ENCODE results near the gene JPH4. TPM values are rescaled to one million over a fixed set of nuclear protein-coding genes. Genes with fewer than 3 reads are reported as not detected.

JPH4 gene
- total RNA-seq, 1 experiment from 2014 or later = 6.8 TPM

DNA sequence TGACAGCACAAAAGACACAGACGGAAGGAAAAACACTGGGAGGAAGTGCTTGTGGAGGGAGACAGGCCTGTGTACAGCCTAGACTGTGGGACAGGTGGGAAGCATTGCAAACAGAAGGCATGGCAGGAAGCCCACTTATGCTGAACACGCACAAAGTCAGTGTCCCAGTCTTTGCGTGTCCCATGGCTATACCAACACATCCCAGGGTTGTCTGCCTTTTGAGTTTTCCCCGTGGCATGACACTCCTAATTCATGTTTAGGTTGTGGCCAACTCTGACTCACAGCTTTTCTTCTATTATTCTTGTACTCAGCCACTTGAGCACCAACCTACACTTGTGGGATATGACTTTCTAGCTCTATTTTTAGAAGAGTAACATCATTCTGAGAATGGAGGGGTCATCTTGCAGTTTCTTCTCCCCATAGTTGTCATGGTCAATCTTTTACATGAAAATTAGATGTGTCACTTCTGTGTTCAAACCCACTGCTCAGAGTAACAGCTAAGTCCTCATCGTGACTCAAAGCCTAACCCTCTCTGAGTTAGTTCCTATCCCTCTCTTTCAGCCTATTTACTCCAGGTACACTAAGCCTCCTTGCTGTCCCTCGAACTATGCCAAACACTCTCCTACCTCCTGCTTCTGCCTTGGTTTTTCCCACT, 27.5 kb upstream of the JPH4 start:
- H3K14ac ChIP-seq (ENCODE audit: insufficient read depth, low read length) = no peak overlapping the region
- Mint-ChIP-seq H3K9me3 (peaks cover 2 to 35% of the 10 kb centered on the region in 2 experiments; a peak in 4 of 5 replicates), H3K4me1 (no peaks in the 10 kb centered on the region), H3K36me3 (ENCODE audit: insufficient read depth in 1 of 3, low read depth in 3 of 3) (no peaks in the 10 kb centered on the region), H3K4me3 (no peak overlapping the region), H3K27me3 (ENCODE audit: low read depth) (peaks cover 7% of the 10 kb centered on the region; the same call in 1 of the 2 replicates), H3K27ac (no peak overlapping the region)
- H3T11ph ChIP-seq (ENCODE audit: low read length) = no peak overlapping the region
- no peak overlapping the region for H2BK5ac ChIP-seq (ENCODE audit: insufficient read length, low read length)
- no peak overlapping the region for H2BK20ac ChIP-seq (ENCODE audit: low read depth, low read length, poor library complexity, severe bottlenecking)
- H3K9ac ChIP-seq (ENCODE audit: extremely low read depth, insufficient read length, low read length) = no peak overlapping the region
- H2BK15ac ChIP-seq (ENCODE audit: low read depth, low read length) = no peak overlapping the region
- H3K18ac ChIP-seq (ENCODE audit: insufficient read length, low read depth, low read length) = no peak overlapping the region
- H2AFZ ChIP-seq (ENCODE audit: low read length) = no peak overlapping the region
- no peak overlapping the region for H2BK12ac ChIP-seq (ENCODE audit: insufficient read length, low read depth, low read length)
- no peaks in the 10 kb centered on the region for H3K79me2 ChIP-seq (ENCODE audit: insufficient read depth, low read length)
- no peak overlapping the region for H3K27ac ChIP-seq (ENCODE audit: insufficient read length, low read depth, low read length)
- H2BK120ac ChIP-seq (ENCODE audit: low read depth, low read length, poor library complexity, severe bottlenecking) = no peak overlapping the region
- no peak overlapping the region for H4K5ac ChIP-seq (ENCODE audit: insufficient read length, low read depth, low read length)
- no peak for DNase-seq
- no peaks in the 10 kb centered on the region for H3K23me2 ChIP-seq (ENCODE audit: insufficient read length, low read depth, low read length, poor library complexity, severe bottlenecking)
- no peak overlapping the region for H3K4me2 ChIP-seq (ENCODE audit: insufficient read depth, insufficient read length, low read length)
- TF ChIP-seq, protein P1, sequence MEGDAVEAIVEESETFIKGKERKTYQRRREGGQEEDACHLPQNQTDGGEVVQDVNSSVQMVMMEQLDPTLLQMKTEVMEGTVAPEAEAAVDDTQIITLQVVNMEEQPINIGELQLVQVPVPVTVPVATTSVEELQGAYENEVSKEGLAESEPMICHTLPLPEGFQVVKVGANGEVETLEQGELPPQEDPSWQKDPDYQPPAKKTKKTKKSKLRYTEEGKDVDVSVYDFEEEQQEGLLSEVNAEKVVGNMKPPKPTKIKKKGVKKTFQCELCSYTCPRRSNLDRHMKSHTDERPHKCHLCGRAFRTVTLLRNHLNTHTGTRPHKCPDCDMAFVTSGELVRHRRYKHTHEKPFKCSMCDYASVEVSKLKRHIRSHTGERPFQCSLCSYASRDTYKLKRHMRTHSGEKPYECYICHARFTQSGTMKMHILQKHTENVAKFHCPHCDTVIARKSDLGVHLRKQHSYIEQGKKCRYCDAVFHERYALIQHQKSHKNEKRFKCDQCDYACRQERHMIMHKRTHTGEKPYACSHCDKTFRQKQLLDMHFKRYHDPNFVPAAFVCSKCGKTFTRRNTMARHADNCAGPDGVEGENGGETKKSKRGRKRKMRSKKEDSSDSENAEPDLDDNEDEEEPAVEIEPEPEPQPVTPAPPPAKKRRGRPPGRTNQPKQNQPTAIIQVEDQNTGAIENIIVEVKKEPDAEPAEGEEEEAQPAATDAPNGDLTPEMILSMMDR (conservative IDR thresholded peaks at IDR 0.05) = no peak
- no peak overlapping the region for H3K56ac ChIP-seq (ENCODE audit: insufficient read length, low read depth, low read length)
- H3K9me3 ChIP-seq (ENCODE audit: control insufficient read depth, low read depth, low read length) = no peaks in the 10 kb centered on the region
- H3K4ac ChIP-seq (ENCODE audit: low read depth, low read length) = no peak overlapping the region
- no peaks in the 10 kb centered on the region for H3K4me1 ChIP-seq (ENCODE audit: insufficient read depth, low read length)
- no CpG with 5 or more reads among the region's 6 CpGs for WGBS (ENCODE audit: extremely low coverage, insufficient read length, low lambda C conversion rate)
- H3K27me3 ChIP-seq (ENCODE audit: insufficient read depth, low read length) = no peaks in the 10 kb centered on the region
- H3K79me1 ChIP-seq (ENCODE audit: insufficient read depth, low read depth, low read length, poor library complexity, severe bottlenecking) = no peaks in the 10 kb centered on the region
- no peak overlapping the region for H4K8ac ChIP-seq (replicated peaks; ENCODE audit: insufficient read length, low read depth, low read length)
- no peak overlapping the region for H2AK5ac ChIP-seq (ENCODE audit: insufficient read length, low read length)
- no peak overlapping the region for H3K23ac ChIP-seq (ENCODE audit: insufficient read length, low read depth, low read length)
- no peaks in the 10 kb centered on the region for H4K20me1 ChIP-seq (ENCODE audit: control insufficient read depth, insufficient read depth, insufficient read length)
- H4K91ac ChIP-seq (ENCODE audit: insufficient read length, low read depth, low read length) = no peak overlapping the region

Measured in H9 (cell line).